NB4 (cell line): Measurements from ENCODE around the gene BAIAP3.
A peak's percentile ranks its signal among the peaks of the same experiment; 100 is the strongest.

Experiments
- DNase-seq: peaks from one replicate; pipeline ENCODE4 v3.0.0; 2010; ENCODE audit warnings: low read depth
- H3K4me3 ChIP-seq: one replicate; pipeline ENCODE4 v1.5.1; 2011; ENCODE audit warnings: mild to moderate bottlenecking, low read depth, low read length, moderate library complexity
- CTCF ChIP-seq: IDR thresholded peaks from one replicate; pipeline ENCODE4 v1.5.1; 2012; ENCODE audit warnings: low read depth, low read length
- MYC ChIP-seq: IDR thresholded peaks from 2 replicates; pipeline ENCODE4 v1.6.1; 2011; ENCODE audit warnings: low read depth, low read length
- POLR2A ChIP-seq: IDR thresholded peaks from 2 replicates; pipeline ENCODE4 v1.6.1; 2011; ENCODE audit warnings: mild to moderate bottlenecking; ENCODE audit not compliant: insufficient read length; ENCODE audit errors: extremely low read depth
- TF ChIP-seq, protein P1 (sequence below): IDR thresholded peaks from 2 replicates; pipeline ENCODE4 v1.6.1; 2011; ENCODE audit warnings: low read depth, low read length

The BAIAP3 gene

GRCh38 chr16:1330260-1330914 lies 3.1 kb upstream of the BAIAP3 start:
- no peak overlapping the region for H3K4me3 ChIP-seq
- TF ChIP-seq, protein P1, sequence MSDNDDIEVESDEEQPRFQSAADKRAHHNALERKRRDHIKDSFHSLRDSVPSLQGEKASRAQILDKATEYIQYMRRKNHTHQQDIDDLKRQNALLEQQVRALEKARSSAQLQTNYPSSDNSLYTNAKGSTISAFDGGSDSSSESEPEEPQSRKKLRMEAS: no peak
- peak; percentile 75 for TF ChIP-seq CTCF
- DNase-seq: peak; percentile 36

DNA sequence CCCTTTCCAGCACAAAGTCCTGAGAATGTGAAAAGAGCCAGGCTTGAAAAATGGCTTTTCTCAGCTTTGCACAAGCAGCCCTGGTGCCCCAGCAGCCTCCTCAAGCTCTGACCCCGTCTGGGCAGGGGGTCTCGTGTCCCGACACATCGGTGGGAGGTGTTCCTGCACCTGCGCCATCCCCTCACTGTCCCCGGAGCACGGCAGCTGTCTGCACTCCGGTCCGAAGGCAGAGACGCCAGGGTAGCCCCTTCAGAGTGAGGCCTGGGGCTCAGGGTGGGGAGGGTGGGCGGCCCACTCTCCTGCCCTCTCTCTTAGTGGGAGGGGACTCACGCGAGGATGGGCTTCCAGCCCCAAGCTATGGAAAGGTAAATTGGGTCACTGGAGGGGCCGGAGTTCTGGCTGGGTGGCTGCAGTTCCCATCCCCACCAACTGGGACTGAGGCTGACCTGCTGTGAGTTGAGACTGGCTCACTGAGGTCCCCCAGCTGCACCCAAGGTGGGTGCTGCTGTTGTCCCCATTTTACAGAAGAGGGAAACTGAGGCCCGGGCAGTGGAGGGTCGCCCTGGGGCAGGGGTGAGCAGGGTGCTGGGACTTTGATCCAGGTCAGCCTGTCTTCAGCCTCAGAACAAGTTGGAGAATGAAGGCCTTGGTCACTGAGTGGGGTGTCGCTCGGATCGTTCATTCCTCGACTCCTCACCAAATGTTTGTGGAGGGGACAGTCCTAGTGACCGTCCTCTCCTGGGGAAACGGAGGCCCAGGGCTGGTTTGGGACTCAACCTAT lies 2.3 kb upstream of the BAIAP3 start:
- H3K4me3 ChIP-seq: no peak overlapping the region
- no peak for TF ChIP-seq MYC
- TF ChIP-seq CTCF: no peak
- no peak for TF ChIP-seq POLR2A
- TF ChIP-seq, protein P1: no peak
- DNase-seq: no peak

GRCh38 chr16:1331712-1332617 lies 1.5 kb upstream of the BAIAP3 start:
- DNase-seq: peak; percentile 61
- no peak overlapping the region for H3K4me3 ChIP-seq
- TF ChIP-seq CTCF: no peak
- no peak for TF ChIP-seq MYC
- TF ChIP-seq, protein P1: no peak
- TF ChIP-seq POLR2A: no peak

DNA sequence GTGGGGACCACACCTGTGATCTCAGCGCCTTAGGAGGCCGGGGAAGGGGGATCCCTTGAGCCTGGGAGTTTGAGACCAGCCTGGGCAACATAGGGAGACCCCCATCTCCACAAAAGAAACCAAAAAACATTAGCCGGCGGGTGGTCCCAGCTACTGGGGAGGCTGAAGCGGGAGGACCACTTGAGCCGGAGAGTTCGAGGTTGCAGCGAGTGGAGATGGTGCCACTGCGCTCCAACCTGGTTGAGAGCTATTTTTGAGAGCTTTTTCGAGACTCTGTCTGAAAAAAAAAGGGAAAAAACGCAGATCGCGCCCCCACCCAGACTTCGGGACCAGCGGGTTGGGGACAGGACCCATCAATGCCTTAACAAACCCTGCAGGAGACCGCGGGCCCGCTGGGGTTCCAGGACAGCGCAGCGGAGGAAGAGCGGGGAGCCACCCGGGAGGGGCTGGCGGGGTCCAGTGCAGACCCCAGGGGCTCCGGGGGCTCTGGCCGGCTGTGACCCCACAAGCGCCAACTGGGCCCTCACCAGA lies 762 bp upstream of the BAIAP3 start:
- TF ChIP-seq MYC (no peak), POLR2A (no peak), CTCF (no peak)
- TF ChIP-seq, protein P1: no peak
- DNase-seq: no peak
- no peak overlapping the region for H3K4me3 ChIP-seq

GRCh38 chr16:1333854-1334700 lies 632 bp downstream of the BAIAP3 start:
- no peak for TF ChIP-seq POLR2A
- no peak for TF ChIP-seq MYC
- TF ChIP-seq, protein P1: no peak
- no peak for TF ChIP-seq CTCF
- DNase-seq: no peak
- H3K4me3 ChIP-seq: no peak overlapping the region
